Activated T-helper 17 cell treated with anti-CD3 and anti-CD28 coated beads, Interleukin-2, amount 50 U/mL, for 72 hours (primary cell): ENCODE data around the gene CAPN10. TPM values are rescaled to one million over a fixed set of nuclear protein-coding genes. Genes with fewer than 3 reads are reported as not detected.
A peak's percentile ranks its signal among the peaks of the same experiment; 100 is the strongest.
"Not testable (repeated sequence)": the region's sequence is repeated elsewhere in the genome, so short reads cannot be mapped to it uniquely, and the experiment has no call there.

ENCODE experiments used
- ATAC-seq: fragments of 150-1000 bp; cut with Tn5 transposase; replicated peaks from 2 replicates; pipeline ENCODE4 v1.10.0; 2021; ENCODE audit warnings: mild to moderate bottlenecking, moderate library complexity
- H3K27ac Mint-ChIP-seq: one replicate; pipeline ENCODE4 v1.8.0; 2022; ENCODE audit warnings: mixed read lengths
- H3K27me3 Mint-ChIP-seq: one replicate; pipeline ENCODE4 v1.8.0; 2022; ENCODE audit warnings: mixed read lengths
- H3K36me3 Mint-ChIP-seq: one replicate; pipeline ENCODE4 v1.8.0; 2022; ENCODE audit warnings: low read depth, mild to moderate bottlenecking, mixed read lengths
- H3K4me1 Mint-ChIP-seq: one replicate; pipeline ENCODE4 v1.8.0; 2022; ENCODE audit warnings: mixed read lengths
- H3K4me3 Mint-ChIP-seq: one replicate; pipeline ENCODE4 v1.8.0; 2022; ENCODE audit warnings: mild to moderate bottlenecking, mixed read lengths
- H3K9me3 Mint-ChIP-seq: one replicate; pipeline ENCODE4 v1.8.0; 2022; ENCODE audit warnings: mixed read lengths
- total RNA-seq, 2 donors: library from RNA; stranded (reverse); gene quantifications; one replicate each; pipeline ENCODE4 v1.2.3, GENCODE V29; 2022

CAPN10 gene
- total RNA-seq, 2 donors from 2014 or later = 28.6 to 42.3 TPM

DNA sequence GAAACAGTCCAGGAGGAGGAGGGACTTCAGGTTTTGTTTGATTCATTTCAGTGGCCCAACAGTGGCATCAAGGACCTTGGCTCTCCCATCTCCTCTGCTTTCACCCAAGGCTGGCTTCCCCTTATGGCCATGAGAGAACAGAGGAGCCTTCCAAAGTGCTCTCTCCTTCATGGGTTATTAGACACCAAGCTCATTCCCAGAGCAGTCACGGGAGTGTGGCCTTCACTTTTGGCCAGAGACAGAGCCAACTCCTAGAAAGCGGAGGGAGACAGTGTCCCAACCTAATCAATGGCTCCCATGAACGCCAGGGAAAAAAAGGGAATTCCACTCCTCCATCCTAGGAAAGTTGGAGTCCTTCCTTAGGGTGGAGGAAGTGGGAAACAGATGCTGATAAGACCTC is 27.2 kb upstream of the CAPN10 start:
- Mint-ChIP-seq H3K4me1 (peaks cover 35% of the 10 kb centered on the region), H3K36me3 (peaks cover 50% of the 10 kb centered on the region), H3K27me3 (no peaks in the 10 kb centered on the region), H3K4me3 (peak overlapping the region; percentile 99), H3K27ac (peak overlapping the region; percentile 54), H3K9me3 (no peaks in the 10 kb centered on the region)
- no peak for ATAC-seq

DNA sequence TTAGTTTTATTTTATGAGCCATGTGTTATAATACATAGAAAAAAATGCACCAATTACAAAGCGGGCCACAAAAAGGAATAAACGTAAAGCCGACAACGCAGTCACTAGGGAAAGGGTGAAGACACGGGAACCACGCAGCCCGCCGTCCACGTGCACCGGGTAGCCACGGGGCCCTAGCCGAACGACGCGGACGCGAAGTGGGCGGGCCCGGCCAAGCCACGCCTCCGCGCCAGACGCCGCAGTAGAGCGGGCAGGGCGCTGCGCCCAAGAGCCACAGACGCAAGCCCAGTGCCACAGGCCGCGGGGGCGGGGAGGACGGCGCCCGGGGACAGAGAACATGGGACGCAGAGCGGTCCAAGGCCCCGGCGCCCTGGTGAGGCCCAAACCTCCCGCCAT is 26.5 kb upstream of the CAPN10 start, which contains the start of gene DUSP28:
DUSP28 (plus strand) TSS at position 274 of the 396 bp plus-strand sequence. CDS start 328 bp downstream, outside the sequence.
- Mint-ChIP-seq H3K4me3 (peak within 1 kb of the TSS; percentile 99), H3K36me3 (peaks cover 58% of the 10 kb centered on the region), H3K9me3 (no peaks in the 10 kb centered on the region), H3K27me3 (no peaks in the 10 kb centered on the region), H3K4me1 (peaks cover 43% of the 10 kb centered on the region), H3K27ac (peak within 1 kb of the TSS; percentile 98)
- peak; percentile 66 for ATAC-seq

DNA sequence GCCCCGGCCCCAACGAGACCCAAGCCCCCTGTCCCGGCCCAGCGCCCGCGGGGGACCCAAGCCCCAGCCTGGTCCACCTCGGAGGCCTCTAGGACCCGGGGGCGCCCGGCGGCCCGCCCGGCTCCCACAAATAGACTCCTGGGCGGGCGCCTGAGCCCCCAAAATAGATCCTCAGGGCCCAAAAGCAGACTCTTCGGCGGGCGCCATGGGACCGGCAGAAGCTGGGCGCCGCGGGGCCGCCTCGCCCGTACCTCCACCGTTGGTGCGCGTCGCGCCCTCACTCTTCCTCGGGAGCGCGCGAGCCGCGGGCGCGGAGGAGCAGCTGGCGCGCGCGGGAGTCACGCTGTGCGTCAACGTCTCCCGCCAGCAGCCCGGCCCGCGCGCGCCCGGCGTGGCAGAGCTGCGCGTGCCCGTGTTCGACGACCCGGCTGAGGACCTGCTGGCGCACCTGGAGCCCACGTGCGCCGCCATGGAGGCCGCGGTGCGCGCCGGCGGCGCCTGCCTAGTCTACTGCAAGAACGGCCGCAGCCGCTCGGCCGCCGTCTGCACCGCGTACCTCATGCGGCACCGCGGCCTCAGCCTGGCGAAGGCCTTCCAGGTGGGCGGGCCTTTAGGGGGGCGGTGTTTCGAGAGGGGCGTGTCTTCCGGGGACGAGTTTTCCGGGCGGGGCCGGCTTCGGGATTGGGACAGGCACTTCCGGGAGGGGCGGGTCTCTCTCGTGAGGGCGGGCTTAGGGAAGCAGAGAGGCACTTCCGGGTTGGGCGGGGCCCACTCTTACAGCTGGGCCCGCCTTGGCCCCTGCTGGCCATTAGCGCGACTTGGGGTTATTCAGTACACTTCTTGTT is 25.8 kb upstream of the CAPN10 start:
- Mint-ChIP-seq H3K27ac (peak overlapping the region; percentile 98), H3K9me3 (no peaks in the 10 kb centered on the region), H3K36me3 (peaks cover 64% of the 10 kb centered on the region), H3K4me3 (peak overlapping the region; percentile 99), H3K27me3 (no peaks in the 10 kb centered on the region), H3K4me1 (peaks cover 43% of the 10 kb centered on the region)
- ATAC-seq = peak; percentile 66

DNA sequence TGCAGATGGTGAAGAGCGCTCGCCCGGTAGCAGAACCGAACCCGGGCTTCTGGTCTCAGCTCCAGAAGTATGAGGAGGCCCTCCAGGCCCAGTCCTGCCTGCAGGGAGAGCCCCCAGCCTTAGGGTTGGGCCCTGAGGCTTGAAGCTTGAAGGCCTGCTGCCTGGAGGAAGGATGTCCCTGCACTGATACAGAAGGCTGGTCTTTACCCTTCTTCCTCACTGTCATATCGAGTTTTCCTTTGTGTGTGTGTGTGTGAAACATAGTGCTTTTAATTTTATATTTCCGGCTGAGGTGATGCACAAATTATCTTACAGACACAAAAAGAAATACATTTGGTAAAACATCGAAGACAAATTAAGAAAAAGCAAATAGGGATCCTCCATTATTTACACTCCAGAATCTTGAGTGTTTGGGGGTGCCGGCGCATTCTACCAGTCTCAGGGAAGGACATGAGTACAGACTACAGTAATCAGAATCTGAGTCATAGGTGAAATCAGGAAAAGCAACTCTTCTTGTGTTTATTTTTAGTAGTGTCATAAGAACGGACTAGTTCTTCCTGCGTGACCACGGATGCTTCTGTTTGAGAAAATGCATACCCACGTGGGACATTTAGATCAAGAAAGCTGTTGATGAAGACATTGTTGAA is 25.1 kb upstream of the CAPN10 start:
- peaks cover 68% of the 10 kb centered on the region for H3K36me3 Mint-ChIP-seq
- no peaks in the 10 kb centered on the region for H3K9me3 Mint-ChIP-seq
- peaks cover 42% of the 10 kb centered on the region for H3K4me1 Mint-ChIP-seq
- ATAC-seq = peak; percentile 18
- no peaks in the 10 kb centered on the region for H3K27me3 Mint-ChIP-seq
- peak overlapping the region; percentile 99 for H3K4me3 Mint-ChIP-seq
- peak overlapping the region; percentile 98 for H3K27ac Mint-ChIP-seq

DNA sequence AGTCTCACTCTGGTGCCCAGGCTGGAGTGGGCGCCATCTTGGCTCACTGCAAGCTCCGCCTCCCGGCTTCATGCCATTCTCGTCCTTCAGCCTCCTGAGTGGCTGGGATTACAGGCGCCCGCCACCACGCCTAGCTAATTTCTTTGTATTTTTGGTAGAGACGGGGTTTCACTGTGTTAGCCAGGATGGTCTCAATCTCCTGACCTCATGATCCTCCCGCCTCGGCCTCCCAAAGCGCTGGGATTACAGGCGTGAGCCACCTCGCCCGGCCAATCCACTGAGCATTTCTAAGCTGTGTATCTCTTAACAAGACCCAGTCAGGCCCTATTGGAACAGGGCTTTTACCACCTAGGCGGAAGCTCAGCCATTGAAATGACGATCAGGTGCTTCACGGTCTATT is 23.3 kb upstream of the CAPN10 start:
- Mint-ChIP-seq H3K4me3 (peak overlapping the region; percentile 99), H3K4me1 (peaks cover 35% of the 10 kb centered on the region), H3K27ac (peak overlapping the region; percentile 90), H3K36me3 (peaks cover 73% of the 10 kb centered on the region)
- H3K9me3 Mint-ChIP-seq, H3K27me3 Mint-ChIP-seq, ATAC-seq: not testable (repeated sequence)

DNA sequence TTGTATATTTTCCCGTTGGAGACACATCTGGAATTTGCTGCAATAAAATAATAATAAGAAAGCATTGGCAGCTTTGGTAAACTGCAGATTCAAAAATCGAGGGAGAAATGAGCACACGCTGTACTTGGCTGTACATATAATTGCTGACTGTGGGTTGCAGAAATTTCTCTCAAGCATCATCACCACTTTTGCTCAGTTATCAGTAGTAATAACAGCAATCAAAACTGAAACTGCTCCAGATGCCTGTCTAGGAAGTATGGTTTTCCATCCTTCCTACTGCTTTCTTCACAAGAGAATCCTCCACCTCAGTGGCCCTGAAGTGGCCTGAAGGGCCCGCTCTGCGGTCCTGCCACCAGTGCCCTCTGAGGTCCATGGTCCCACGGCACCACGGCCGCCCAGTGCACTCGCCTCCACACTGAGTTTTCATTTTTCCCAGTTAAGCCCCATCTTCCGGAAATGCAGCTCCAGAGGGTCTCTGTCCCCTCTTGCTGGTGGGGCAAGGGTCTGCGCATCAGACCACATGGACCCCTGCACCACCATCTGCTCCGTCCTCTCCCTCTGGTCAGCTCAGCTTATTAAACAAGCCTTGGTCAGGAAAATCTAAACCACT is 22.5 kb upstream of the CAPN10 start:
- Mint-ChIP-seq H3K27me3 (no peaks in the 10 kb centered on the region), H3K36me3 (peaks cover 66% of the 10 kb centered on the region), H3K27ac (peak overlapping the region; percentile 90), H3K4me1 (peaks cover 27% of the 10 kb centered on the region), H3K4me3 (peak overlapping the region; percentile 99), H3K9me3 (no peaks in the 10 kb centered on the region)
- no peak for ATAC-seq

DNA sequence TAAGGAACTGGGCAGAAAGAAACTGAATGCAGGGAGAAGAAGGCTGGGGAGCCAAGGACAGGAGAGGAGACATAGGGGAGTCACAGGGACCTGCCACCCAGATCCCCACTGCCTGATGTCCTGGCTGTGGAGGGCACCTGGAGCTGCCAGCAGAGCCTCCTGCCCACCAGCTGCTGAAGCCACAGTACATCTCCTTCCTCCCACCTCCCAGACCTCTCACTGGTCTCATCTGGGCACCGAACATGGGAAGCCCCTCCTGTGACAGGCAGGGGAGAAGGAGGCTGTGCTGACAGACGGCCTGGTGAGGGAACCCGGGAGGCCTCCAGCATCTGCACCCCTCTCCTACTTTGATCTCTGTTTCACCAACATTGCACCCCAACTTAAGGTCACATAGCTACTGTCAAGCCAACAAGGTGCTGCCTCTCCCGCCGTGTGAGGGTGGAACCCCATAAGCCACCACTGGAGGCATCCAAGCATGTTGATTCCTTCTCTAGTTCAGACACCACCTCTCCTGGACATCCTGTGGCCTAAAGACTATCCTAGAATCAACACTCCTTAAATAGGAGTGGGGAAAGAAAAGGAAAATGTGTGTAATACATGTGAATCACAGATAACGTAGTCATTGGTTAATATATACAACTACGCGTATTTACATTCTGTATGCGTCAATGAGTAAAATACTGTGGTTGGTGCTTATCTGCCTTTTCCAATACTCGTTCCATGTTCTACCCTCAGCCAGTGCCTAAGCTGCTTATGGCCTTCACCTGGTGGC is 21.8 kb upstream of the CAPN10 start:
- peaks cover 25% of the 10 kb centered on the region for H3K4me1 Mint-ChIP-seq
- H3K36me3 Mint-ChIP-seq = peaks cover 61% of the 10 kb centered on the region
- peak overlapping the region; percentile 90 for H3K27ac Mint-ChIP-seq
- no peaks in the 10 kb centered on the region for H3K27me3 Mint-ChIP-seq
- H3K4me3 Mint-ChIP-seq = peak overlapping the region; percentile 99
- peak; percentile 19 for ATAC-seq
- H3K9me3 Mint-ChIP-seq = no peaks in the 10 kb centered on the region

DNA sequence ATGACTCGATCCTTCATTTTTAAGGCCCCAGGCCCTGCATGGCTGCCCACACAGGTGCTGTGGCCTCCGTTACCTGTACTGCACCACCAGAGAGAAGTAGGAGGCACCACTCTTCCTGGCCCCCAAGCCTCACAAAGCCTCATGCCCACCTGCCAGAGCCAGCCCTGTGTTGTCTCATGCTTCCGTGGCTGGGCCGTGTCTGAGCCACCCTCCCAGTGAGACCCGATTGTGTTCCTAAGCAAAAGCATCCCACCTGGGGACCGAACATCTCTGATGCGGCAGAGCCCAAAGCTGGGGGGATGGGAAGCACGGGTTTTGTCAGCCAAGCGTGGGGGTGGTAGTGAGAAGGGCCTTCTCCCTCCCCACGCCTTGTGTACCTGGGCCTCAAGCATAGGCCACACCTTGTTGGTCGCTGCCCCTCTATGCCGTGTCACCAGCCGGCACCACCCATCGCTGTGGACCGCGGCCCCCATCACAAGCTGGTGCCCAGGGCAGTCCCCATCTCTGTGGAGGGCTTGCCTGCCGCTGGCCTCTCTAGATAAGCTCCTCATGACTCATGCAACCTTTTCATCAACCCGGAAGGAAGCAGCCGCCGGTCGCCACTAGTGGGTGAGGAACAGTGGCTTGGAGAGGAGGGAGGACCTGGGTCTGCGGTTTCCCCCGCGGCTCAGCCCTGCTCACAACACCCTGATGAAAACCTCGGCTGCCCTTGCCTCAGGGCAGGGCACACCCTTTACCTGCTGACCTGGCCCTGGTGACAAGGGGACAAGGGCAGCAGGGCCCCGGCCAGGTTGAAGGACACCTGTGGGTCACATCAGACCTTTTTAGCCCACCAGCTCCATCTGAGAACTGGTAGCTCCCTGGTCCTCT is 21.0 kb upstream of the CAPN10 start:
- H3K36me3 Mint-ChIP-seq = peaks cover 61% of the 10 kb centered on the region

DNA sequence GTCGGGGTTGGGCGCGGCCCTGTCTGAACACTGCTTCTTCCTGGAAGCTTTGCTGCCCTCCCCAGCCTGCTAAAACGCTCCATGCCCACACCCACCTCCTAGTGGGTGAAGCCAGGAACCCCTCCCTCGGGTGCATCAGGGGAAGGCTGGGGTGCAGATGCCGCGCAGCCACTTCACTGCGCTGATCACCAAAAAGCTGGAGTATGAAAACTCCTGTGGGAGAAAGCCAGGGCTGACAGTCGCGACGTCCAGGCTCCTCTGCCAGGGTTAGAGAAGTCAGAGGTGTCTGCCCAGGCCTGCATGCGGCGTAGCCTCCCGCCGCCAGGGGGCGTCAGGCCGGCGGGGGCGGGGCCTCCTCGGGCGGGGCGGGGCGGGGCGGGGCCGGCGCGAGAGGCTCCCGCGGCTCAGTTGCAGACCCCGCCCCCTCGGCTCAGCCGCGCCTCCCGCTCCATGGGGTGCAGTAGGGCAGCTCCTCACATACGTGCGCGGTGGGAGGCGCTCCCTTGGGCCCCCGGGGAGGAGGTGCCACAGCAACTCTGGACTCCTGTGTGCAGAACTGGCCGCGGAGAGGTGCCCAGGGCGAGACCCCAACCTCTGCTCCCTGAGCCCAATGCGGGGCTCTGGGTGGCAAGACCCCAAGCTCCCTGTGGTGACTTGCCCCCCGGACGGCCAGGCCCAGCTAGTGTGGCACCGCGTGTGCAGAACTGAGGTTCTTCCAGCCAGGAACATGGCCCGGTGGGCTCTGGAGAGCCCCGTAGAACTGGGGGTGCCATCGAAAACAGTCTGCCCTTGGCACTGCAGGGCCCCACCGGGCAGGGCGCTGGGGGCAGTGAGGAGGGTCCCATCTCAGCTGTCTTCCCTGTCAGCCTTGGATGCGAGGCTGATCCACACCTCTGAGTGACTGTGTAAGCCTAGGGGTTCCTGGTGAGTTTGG is 20.1 kb upstream of the CAPN10 start:
- H3K9me3 Mint-ChIP-seq = no peaks in the 10 kb centered on the region
- ATAC-seq = peak; percentile 69
- H3K27me3 Mint-ChIP-seq = no peaks in the 10 kb centered on the region
- H3K4me3 Mint-ChIP-seq = peak overlapping the region; percentile 99
- peak overlapping the region; percentile 90 for H3K27ac Mint-ChIP-seq
- peaks cover 25% of the 10 kb centered on the region for H3K4me1 Mint-ChIP-seq
- peaks cover 54% of the 10 kb centered on the region for H3K36me3 Mint-ChIP-seq

More for the DNA sequence above, 21.0 kb upstream of the CAPN10 start:
- H3K4me1 Mint-ChIP-seq = peaks cover 27% of the 10 kb centered on the region
- H3K4me3 Mint-ChIP-seq = peak overlapping the region; percentile 99
- peak overlapping the region; percentile 90 for H3K27ac Mint-ChIP-seq
- H3K9me3 Mint-ChIP-seq = no peaks in the 10 kb centered on the region
- H3K27me3 Mint-ChIP-seq = no peaks in the 10 kb centered on the region
- peak; percentile 64 for ATAC-seq

DNA sequence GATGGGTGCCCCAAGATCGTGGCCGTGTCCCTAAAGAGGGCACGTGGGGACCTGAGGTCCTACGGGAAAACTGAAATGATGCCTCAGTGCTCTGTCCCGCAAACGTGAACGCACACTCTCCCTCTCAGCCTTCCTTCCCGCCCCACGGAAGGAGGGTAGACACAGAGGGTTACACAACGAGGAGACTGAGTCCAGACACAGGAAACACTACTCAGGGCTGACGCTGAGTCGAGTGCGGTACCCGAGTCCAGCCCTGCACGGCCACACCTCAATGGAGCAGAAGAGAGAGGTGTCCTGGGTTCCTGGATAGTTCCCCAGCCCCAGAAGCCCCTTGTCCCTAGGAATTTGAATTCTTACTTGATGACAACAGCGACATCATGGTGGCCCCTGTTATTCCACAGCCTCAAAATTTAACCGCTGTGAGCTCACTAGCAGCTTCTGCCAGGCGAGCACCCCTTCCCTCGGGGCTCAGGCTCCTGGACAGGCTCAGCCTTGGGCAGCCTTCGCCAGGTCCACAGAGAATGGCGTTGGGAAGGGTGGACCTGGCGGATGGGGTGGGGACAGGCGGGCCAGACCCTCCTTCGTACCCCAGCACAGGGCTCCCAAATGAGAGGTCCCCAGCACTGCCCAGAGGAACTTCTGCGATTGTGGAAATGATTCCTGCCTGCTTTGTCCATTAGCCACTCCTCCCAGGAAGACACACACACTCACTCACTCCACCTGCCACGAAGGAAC is 19.2 kb upstream of the CAPN10 start:
- Mint-ChIP-seq H3K27ac (peak overlapping the region; percentile 90), H3K4me1 (peaks cover 21% of the 10 kb centered on the region), H3K27me3 (no peaks in the 10 kb centered on the region), H3K36me3 (peaks cover 46% of the 10 kb centered on the region), H3K4me3 (peak overlapping the region; percentile 99), H3K9me3 (no peaks in the 10 kb centered on the region)
- ATAC-seq = no peak

DNA sequence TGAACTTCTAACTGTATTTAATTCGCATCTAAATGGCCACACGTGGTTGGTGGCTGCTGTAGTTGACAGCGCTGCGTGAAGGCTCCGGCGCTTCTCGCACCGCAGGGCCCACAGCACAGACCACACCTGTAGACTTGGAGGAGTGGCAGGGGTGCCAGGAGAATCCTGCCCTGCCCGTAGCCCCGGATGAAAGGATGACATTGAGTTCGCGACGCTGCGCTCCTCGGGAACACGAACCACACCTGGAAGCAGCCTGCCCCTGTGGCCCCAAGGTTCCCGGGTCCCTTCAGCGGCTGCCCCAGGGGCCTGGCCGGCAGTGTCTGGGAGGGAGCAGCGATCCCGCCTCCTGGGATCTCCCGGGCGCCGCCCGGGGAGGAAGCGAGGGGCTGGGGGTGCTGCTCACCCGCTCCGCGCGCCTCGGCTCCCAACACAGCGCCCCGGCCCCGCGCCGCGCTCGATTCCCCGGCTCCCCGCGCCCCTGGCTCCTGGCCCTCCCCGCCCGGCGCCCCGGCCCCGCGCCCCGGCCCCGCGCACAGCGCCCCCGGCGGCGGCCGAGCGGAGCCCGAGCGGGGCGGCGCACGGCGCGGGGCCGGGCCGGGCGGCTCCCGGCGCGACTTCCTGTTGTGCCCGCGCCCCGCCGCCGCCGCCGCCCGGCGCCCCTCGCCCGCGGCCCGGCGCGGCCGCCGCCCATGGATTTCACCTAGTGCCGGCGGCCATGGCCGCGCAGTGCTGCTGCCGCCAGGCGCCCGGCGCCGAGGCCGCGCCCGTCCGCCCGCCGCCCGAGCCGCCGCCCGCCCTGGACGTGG is 18.5 kb upstream of the CAPN10 start, which contains the start of gene RNPEPL1:
RNPEPL1 (plus strand) TSS at position 613 of the 806 bp plus-strand sequence; CDS start at position 716, 103 bp downstream.
- Mint-ChIP-seq H3K27me3 (no peaks in the 10 kb centered on the region), H3K4me1 (peaks cover 21% of the 10 kb centered on the region)

More for the DNA sequence above, 18.5 kb upstream of the CAPN10 start, which contains the start of gene RNPEPL1:
- ATAC-seq = peak; percentile 23
- Mint-ChIP-seq H3K36me3 (peaks cover 38% of the 10 kb centered on the region), H3K4me3 (peak within 1 kb of the TSS; percentile 99), H3K27ac (peak within 1 kb of the TSS; percentile 90), H3K9me3 (no peaks in the 10 kb centered on the region)
